Skin of body (tissue), 2 donors: ENCODE results near the gene TLX1. TPM values are rescaled to one million over a fixed set of nuclear protein-coding genes. Genes with fewer than 3 reads are reported as not detected.

ENCODE experiments used
- DNase-seq: peaks from one replicate; lab custom pipeline; 2025; lab: John Stamatoyannopoulos, UW
- total RNA-seq: library from RNA; depleted of rRNA; stranded (reverse); fragments of >200 nt; gene quantifications from one replicate; pipeline ENCODE4 v1.2.3, GENCODE V29; 2014

The TLX1 gene
- total RNA-seq, 1 donor from 2014 or later = not detected

GRCh38 chr10:101111547-101111946 lies 19.6 kb upstream of the TLX1 start:
- DNase-seq = no peak

- no peak for DNase-seq
Observed at GRCh38 chr10:101112799-101113594, 18.1 kb upstream of the TLX1 start.

- DNase-seq = no peak
Observed at GRCh38 chr10:101113890-101114403, 17.2 kb upstream of the TLX1 start.

- no peak for DNase-seq
Observed at GRCh38 chr10:101114646-101115045, 16.5 kb upstream of the TLX1 start.

- no peak for DNase-seq
Observed at GRCh38 chr10:101116754-101117153, 14.3 kb upstream of the TLX1 start.

GRCh38 chr10:101118031-101118430 lies 13.1 kb upstream of the TLX1 start:
- DNase-seq = no peak

GRCh38 chr10:101120520-101120883 lies 10.6 kb upstream of the TLX1 start:
- no peak for DNase-seq

- no peak for DNase-seq
Observed at GRCh38 chr10:101120884-101121653, 10.0 kb upstream of the TLX1 start.

GRCh38 chr10:101121654-101122031 lies 9.5 kb upstream of the TLX1 start:
- DNase-seq = no peak

GRCh38 chr10:101122270-101123084 lies 8.6 kb upstream of the TLX1 start:
- no peak for DNase-seq

GRCh38 chr10:101123085-101123814 lies 7.8 kb upstream of the TLX1 start:
- DNase-seq = no peak

- no peak for DNase-seq
Observed at GRCh38 chr10:101123815-101124617, 7.1 kb upstream of the TLX1 start.

GRCh38 chr10:101124933-101125332 lies 6.2 kb upstream of the TLX1 start:
- DNase-seq = no peak

GRCh38 chr10:101126684-101127628 lies 4.1 kb upstream of the TLX1 start:
- DNase-seq = no peak

- DNase-seq = no peak
Observed at GRCh38 chr10:101130141-101130540, 959 bp upstream of the TLX1 start.

GRCh38 chr10:101131962-101132635 lies 999 bp downstream of the TLX1 start:
- DNase-seq = no peak

- DNase-seq = no peak
Observed at GRCh38 chr10:101132636-101133473, 1.8 kb downstream of the TLX1 start.
